ENCODE measurements around the gene USP32.
"Not testable (repeated sequence)": the region's sequence is repeated elsewhere in the genome, so short reads cannot be mapped to it uniquely, and the experiment has no call there.

The USP32 gene

GRCh38 chr17:60392042-60392844 is at the start of gene USP32:
USP32 (minus strand) TSS chr17:60392133; CDS start chr17:60391939, 194 bp downstream.
- DNase-seq (ENCODE audit: low spot score) = peak; percentile 95
- TF ChIP-seq, protein P1, sequence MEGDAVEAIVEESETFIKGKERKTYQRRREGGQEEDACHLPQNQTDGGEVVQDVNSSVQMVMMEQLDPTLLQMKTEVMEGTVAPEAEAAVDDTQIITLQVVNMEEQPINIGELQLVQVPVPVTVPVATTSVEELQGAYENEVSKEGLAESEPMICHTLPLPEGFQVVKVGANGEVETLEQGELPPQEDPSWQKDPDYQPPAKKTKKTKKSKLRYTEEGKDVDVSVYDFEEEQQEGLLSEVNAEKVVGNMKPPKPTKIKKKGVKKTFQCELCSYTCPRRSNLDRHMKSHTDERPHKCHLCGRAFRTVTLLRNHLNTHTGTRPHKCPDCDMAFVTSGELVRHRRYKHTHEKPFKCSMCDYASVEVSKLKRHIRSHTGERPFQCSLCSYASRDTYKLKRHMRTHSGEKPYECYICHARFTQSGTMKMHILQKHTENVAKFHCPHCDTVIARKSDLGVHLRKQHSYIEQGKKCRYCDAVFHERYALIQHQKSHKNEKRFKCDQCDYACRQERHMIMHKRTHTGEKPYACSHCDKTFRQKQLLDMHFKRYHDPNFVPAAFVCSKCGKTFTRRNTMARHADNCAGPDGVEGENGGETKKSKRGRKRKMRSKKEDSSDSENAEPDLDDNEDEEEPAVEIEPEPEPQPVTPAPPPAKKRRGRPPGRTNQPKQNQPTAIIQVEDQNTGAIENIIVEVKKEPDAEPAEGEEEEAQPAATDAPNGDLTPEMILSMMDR (IDR thresholded peaks at IDR 0.05; ENCODE audit: extremely low read depth, missing control alignments) = no peak

GRCh38 chr17:60439501-60439900 is 47.6 kb upstream of the USP32 start:
- DNase-seq (ENCODE audit: low spot score) = peak; percentile 35
- TF ChIP-seq, protein P1 (IDR thresholded peaks at IDR 0.05; ENCODE audit: extremely low read depth, missing control alignments) = no peak

DNA sequence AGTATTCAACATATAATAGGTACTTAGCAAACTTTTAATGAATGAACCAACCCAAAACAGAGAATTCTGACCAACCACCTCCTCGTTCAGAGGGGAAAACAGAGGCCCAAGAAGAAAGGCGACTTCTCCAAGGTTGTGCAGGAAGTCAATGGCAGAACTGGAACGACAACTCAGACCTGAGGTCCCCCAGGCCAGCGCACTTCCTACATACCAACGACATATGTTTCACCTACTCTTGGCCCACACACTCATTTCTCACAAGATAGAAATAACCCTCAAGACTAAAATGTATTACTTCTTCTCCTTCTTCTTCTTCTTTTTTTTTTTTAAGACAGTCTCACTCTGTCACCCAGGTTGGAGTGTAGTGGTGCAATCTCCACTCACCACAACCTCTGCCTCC is 44.7 kb upstream of the USP32 start:
- DNase-seq (ENCODE audit: low spot score) = no peak
- TF ChIP-seq, protein P1 (IDR thresholded peaks at IDR 0.05; ENCODE audit: extremely low read depth, missing control alignments) = no peak

GRCh38 chr17:60435244-60436167 is 43.6 kb upstream of the USP32 start:
- TF ChIP-seq, protein P1 (IDR thresholded peaks at IDR 0.05; ENCODE audit: extremely low read depth, missing control alignments) = peak; percentile 84
- DNase-seq (ENCODE audit: low spot score) = peak; percentile 68

- DNase-seq (ENCODE audit: low spot score) = not testable (repeated sequence)
These were observed 41.4 kb upstream of the USP32 start for GRCh38 chr17:60433021-60433997.

- DNase-seq (ENCODE audit: low spot score) = not testable (repeated sequence)
These were observed 38.6 kb upstream of the USP32 start for GRCh38 chr17:60430561-60430960.

- DNase-seq (ENCODE audit: low spot score) = not testable (repeated sequence)
These were observed 36.6 kb upstream of the USP32 start for GRCh38 chr17:60428491-60428890.

DNA sequence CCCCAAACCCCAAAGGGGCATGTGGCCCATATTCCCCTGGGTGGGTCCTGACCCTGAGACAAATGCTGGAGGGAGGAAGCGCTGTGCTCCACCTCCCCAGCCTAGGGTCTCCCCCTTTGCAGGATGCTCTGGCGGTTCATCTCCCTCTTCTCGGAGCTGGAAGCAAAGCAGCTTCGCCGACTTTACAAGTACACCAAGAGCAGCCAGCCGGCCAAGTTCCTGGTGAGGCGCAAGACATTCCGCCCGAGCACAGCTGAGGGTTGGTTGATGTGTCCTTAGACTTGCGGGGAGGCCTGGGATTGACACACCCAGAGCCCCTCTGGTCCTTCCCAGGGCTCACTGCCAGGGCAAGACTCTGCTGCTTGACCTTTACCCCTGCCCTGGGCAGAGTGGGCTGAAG is 34.7 kb upstream of the USP32 start:
- no peak for DNase-seq (ENCODE audit: low spot score)
- TF ChIP-seq, protein P1 (IDR thresholded peaks at IDR 0.05; ENCODE audit: extremely low read depth, missing control alignments) = no peak
